GF-D8 (cell line): ENCODE data around the gene SPAG9.

Experiments used
- DNase-seq: peaks from one replicate; lab custom pipeline; 2025; lab: John Stamatoyannopoulos, UW

SPAG9 gene

GRCh38 chr17:51120739-51121619 lies at the start of gene SPAG9:
TSS of gene SPAG9 (minus strand) at chr17:51120868. CDS start at chr17:51120656, 212 bp downstream.
- DNase-seq: peak; percentile 81

- no peak for DNase-seq
These were observed 48.7 kb upstream of the SPAG9 start for GRCh38 chr17:51169340-51169739.

GRCh38 chr17:51166987-51167931 lies 46.6 kb upstream of the SPAG9 start:
- DNase-seq: peak; percentile 5

GRCh38 chr17:51166198-51166986 lies 45.7 kb upstream of the SPAG9 start, which contains the start of gene NME2:
TSS of gene NME2 (plus strand) at chr17:51166411. CDS start at chr17:51166831, 420 bp downstream.
- peak; percentile 59 for DNase-seq

GRCh38 chr17:51165680-51166197 lies 45.1 kb upstream of the SPAG9 start:
- DNase-seq: peak; percentile 59

- DNase-seq: no peak
These were observed 44.4 kb upstream of the SPAG9 start for GRCh38 chr17:51164911-51165679.

- no peak for DNase-seq
These were observed 40.9 kb upstream of the SPAG9 start for GRCh38 chr17:51161541-51161940.

- no peak for DNase-seq
These were observed 38.9 kb upstream of the SPAG9 start for GRCh38 chr17:51159604-51160003.

- no peak for DNase-seq
These were observed 34.7 kb upstream of the SPAG9 start for GRCh38 chr17:51155416-51155815.

GRCh38 chr17:51154176-51154575 lies 33.5 kb upstream of the SPAG9 start:
- DNase-seq: no peak

- DNase-seq: peak; percentile 98
These were observed 32.8 kb upstream of the SPAG9 start, which contains the start of gene NME1 for GRCh38 chr17:51153210-51154072. TSS of gene NME1 (plus strand) at chr17:51153559. CDS start at chr17:51155655, 2,096 bp downstream.

- DNase-seq: no peak
These were observed 32.1 kb upstream of the SPAG9 start for GRCh38 chr17:51152766-51153209.

GRCh38 chr17:51150932-51151331 lies 30.3 kb upstream of the SPAG9 start:
- DNase-seq: no peak

GRCh38 chr17:51149163-51149562 lies 28.5 kb upstream of the SPAG9 start:
- DNase-seq: no peak

GRCh38 chr17:51147650-51148049 lies 27.0 kb upstream of the SPAG9 start:
- no peak for DNase-seq

GRCh38 chr17:51144266-51145022 lies 23.8 kb upstream of the SPAG9 start:
- no peak for DNase-seq

GRCh38 chr17:51142597-51142996 lies 21.9 kb upstream of the SPAG9 start:
- DNase-seq: no peak

- no peak for DNase-seq
These were observed 15.3 kb upstream of the SPAG9 start for GRCh38 chr17:51135956-51136355.

- DNase-seq: no peak
These were observed 12.7 kb upstream of the SPAG9 start for GRCh38 chr17:51133365-51133764.
